NCI-H526 (cell line): ENCODE measurements around the gene EZR.

Experiments
- DNase-seq, 2 experiments: peaks; one replicate each; lab custom pipeline; 2025; lab: John Stamatoyannopoulos, UW

The EZR gene

GRCh38 chr6:158819213-158819976 is at the start of gene EZR:
TSS of gene EZR (minus strand) at chr6:158819368. CDS start at chr6:158818093, 1,275 bp downstream.
- DNase-seq: peak; percentile 36 to 92

GRCh38 chr6:158868122-158868480 is 48.9 kb upstream of the EZR start:
- no peak for DNase-seq

- no peak for DNase-seq
Measured at GRCh38 chr6:158867381-158868121, 48.4 kb upstream of the EZR start.

GRCh38 chr6:158865769-158866168 is 46.6 kb upstream of the EZR start:
- peak in 1 of 2 experiments; percentile 23 for DNase-seq

- DNase-seq: no peak
Measured at GRCh38 chr6:158863646-158864045, 44.5 kb upstream of the EZR start.

GRCh38 chr6:158861686-158862381 is 42.7 kb upstream of the EZR start:
- peak; percentile 20 to 34 for DNase-seq

- DNase-seq: no peak
Measured at GRCh38 chr6:158860279-158860865, 41.2 kb upstream of the EZR start.

- DNase-seq: no peak
Measured at GRCh38 chr6:158856261-158856660, 37.1 kb upstream of the EZR start.

GRCh38 chr6:158854214-158855101 is 35.3 kb upstream of the EZR start:
- DNase-seq: no peak

GRCh38 chr6:158853880-158854213 is 34.7 kb upstream of the EZR start:
- DNase-seq: no peak

GRCh38 chr6:158853072-158853879 is 34.1 kb upstream of the EZR start:
- peak in 1 of 2 experiments; percentile 47 for DNase-seq

GRCh38 chr6:158852312-158853071 is 33.3 kb upstream of the EZR start:
- no peak for DNase-seq

GRCh38 chr6:158850807-158851115 is 31.6 kb upstream of the EZR start:
- no peak for DNase-seq

GRCh38 chr6:158849899-158850806 is 31.0 kb upstream of the EZR start:
- DNase-seq: peak in 1 of 2 experiments; percentile 15

- no peak for DNase-seq
Measured at GRCh38 chr6:158848490-158848895, 29.3 kb upstream of the EZR start.

- no peak for DNase-seq
Measured at GRCh38 chr6:158847786-158848185, 28.6 kb upstream of the EZR start.

GRCh38 chr6:158847012-158847529 is 27.9 kb upstream of the EZR start:
- no peak for DNase-seq

GRCh38 chr6:158843751-158844683 is 24.8 kb upstream of the EZR start:
- no peak for DNase-seq
